SJSA1 (cell line): ENCODE data around the gene LRRC59. TPM values are rescaled to one million over a fixed set of nuclear protein-coding genes. Genes with fewer than 3 reads are reported as not detected.
"Not testable (repeated sequence)": the region's sequence is repeated elsewhere in the genome, so short reads cannot be mapped to it uniquely, and the experiment has no call there.

ENCODE experiments used
- DNase-seq, 2 experiments: peaks; one replicate each; pipeline ENCODE4 v3.0.0-alpha.2; 2015 to 2020; ENCODE audit warnings: low spot score in 2 of 2, low read depth in 1 of 2
- H3K27ac ChIP-seq: fragments of 250-450 bp; sonication (Bioruptor Pico); 2 replicates; pipeline ENCODE4 v1.5.1; 2020; ENCODE audit warnings: mild to moderate bottlenecking, moderate library complexity
- H3K27me3 ChIP-seq: fragments of 250-450 bp; sonication (Bioruptor Pico); replicated peaks from 2 replicates; pipeline ENCODE4 v1.5.1; 2020; ENCODE audit warnings: mild to moderate bottlenecking, moderate library complexity
- H3K36me3 ChIP-seq: fragments of 250-450 bp; sonication (Bioruptor Pico); 2 replicates; pipeline ENCODE4 v1.5.1; 2020; ENCODE audit warnings: mild to moderate bottlenecking
- H3K4me1 ChIP-seq: fragments of 250-450 bp; sonication (Bioruptor Pico); replicated peaks from 2 replicates; pipeline ENCODE4 v1.6.1; 2021; ENCODE audit warnings: mild to moderate bottlenecking
- H3K4me3 ChIP-seq: fragments of 250-450 bp; sonication (Bioruptor Pico); 2 replicates; pipeline ENCODE4 v1.5.1; 2020; ENCODE audit warnings: mild to moderate bottlenecking
- H3K9me3 ChIP-seq: fragments of 250-450 bp; sonication (Bioruptor Pico); replicated peaks from 2 replicates; pipeline ENCODE4 v1.5.1; 2020; ENCODE audit warnings: mild to moderate bottlenecking
- total RNA-seq: library from RNA; depleted of rRNA; stranded (reverse); fragments of >200 nt; shearing (Covaris generic); gene quantifications from 2 replicates; pipeline ENCODE4 v1.2.3, GENCODE V29; 2014

Gene LRRC59
- total RNA-seq, 1 experiment from 2014 or later: 329 TPM

GRCh38 chr17:50347894-50348291 lies 49.4 kb downstream of the LRRC59 start:
- Histone ChIP-seq H3K4me3 (no peak overlapping the region), H3K27ac (no peak overlapping the region), H3K27me3 (no peaks in the 10 kb centered on the region), H3K36me3 (peaks cover 11% of the 10 kb centered on the region), H3K4me1 (peaks cover 25% of the 10 kb centered on the region), H3K9me3 (no peaks in the 10 kb centered on the region)
- DNase-seq: no peak

- H3K27ac ChIP-seq: no peak overlapping the region
- no peaks in the 10 kb centered on the region for H3K9me3 ChIP-seq
- DNase-seq: no peak
- peaks cover 25% of the 10 kb centered on the region for H3K4me1 ChIP-seq
- H3K27me3 ChIP-seq: no peaks in the 10 kb centered on the region
- H3K36me3 ChIP-seq: peaks cover 6% of the 10 kb centered on the region
- H3K4me3 ChIP-seq: peak overlapping the region; percentile 91
These were observed 50.0 kb downstream of the LRRC59 start for GRCh38 chr17:50347117-50347893.

GRCh38 chr17:50346313-50347116 lies 50.8 kb downstream of the LRRC59 start:
- peak; percentile 54 to 64 for DNase-seq
- no peaks in the 10 kb centered on the region for H3K9me3 ChIP-seq
- peak overlapping the region; percentile 91 for H3K4me3 ChIP-seq
- H3K27ac ChIP-seq: 0 out of 2 replicates have a peak overlapping the region, but pooled peaks have one; percentile 22
- no peaks in the 10 kb centered on the region for H3K27me3 ChIP-seq
- H3K36me3 ChIP-seq: peaks cover 6% of the 10 kb centered on the region
- peaks cover 25% of the 10 kb centered on the region for H3K4me1 ChIP-seq

- Histone ChIP-seq H3K36me3 (peaks cover 6% of the 10 kb centered on the region), H3K9me3 (no peaks in the 10 kb centered on the region), H3K4me3 (peak within 1 kb of the TSS; percentile 91), H3K27ac (0 out of 2 replicates have a peak within 1 kb of the TSS, but pooled peaks have one; percentile 22), H3K4me1 (peaks cover 25% of the 10 kb centered on the region), H3K27me3 (peaks cover 3% of the 10 kb centered on the region; the same call in 1 of the 2 replicates)
- peak; percentile 81 to 90 for DNase-seq
These were observed 51.7 kb downstream of the LRRC59 start, which contains the start of gene XYLT2 for GRCh38 chr17:50345432-50346312. Gene XYLT2, plus strand, starts transcription at chr17:50346126. Its CDS starts 15 bp downstream, at chr17:50346141.

- Histone ChIP-seq H3K27me3 (peaks cover 5% of the 10 kb centered on the region; the same call in 1 of the 2 replicates), H3K4me1 (peaks cover 25% of the 10 kb centered on the region), H3K4me3 (no peak overlapping the region), H3K27ac (no peak overlapping the region), H3K9me3 (no peaks in the 10 kb centered on the region), H3K36me3 (peaks cover 6% of the 10 kb centered on the region)
- no peak for DNase-seq
These were observed 52.5 kb downstream of the LRRC59 start for GRCh38 chr17:50344731-50345365.

GRCh38 chr17:50339381-50339780 lies 57.9 kb downstream of the LRRC59 start:
- Histone ChIP-seq H3K9me3 (no peaks in the 10 kb centered on the region), H3K27me3 (peaks cover 7% of the 10 kb centered on the region; the same call in 1 of the 2 replicates), H3K36me3 (no peaks in the 10 kb centered on the region), H3K4me1 (no peaks in the 10 kb centered on the region), H3K4me3 (no peak overlapping the region), H3K27ac (no peak overlapping the region)
- no peak for DNase-seq

GRCh38 chr17:50338645-50339044 lies 58.7 kb downstream of the LRRC59 start:
- H3K27me3 ChIP-seq: peaks cover 7% of the 10 kb centered on the region; the same call in 1 of the 2 replicates
- no peak overlapping the region for H3K27ac ChIP-seq
- DNase-seq: no peak
- no peaks in the 10 kb centered on the region for H3K4me1 ChIP-seq
- no peak overlapping the region for H3K4me3 ChIP-seq
- no peaks in the 10 kb centered on the region for H3K36me3 ChIP-seq
- H3K9me3 ChIP-seq: no peaks in the 10 kb centered on the region

- Histone ChIP-seq H3K4me3 (no peak overlapping the region), H3K36me3 (no peaks in the 10 kb centered on the region), H3K9me3 (no peaks in the 10 kb centered on the region), H3K4me1 (no peaks in the 10 kb centered on the region), H3K27ac (no peak overlapping the region), H3K27me3 (peaks cover 7% of the 10 kb centered on the region; the same call in 1 of the 2 replicates)
- DNase-seq: no peak
These were observed 59.4 kb downstream of the LRRC59 start for GRCh38 chr17:50337956-50338355.

GRCh38 chr17:50333291-50334057 lies 63.8 kb downstream of the LRRC59 start:
- H3K27ac ChIP-seq, H3K36me3 ChIP-seq, H3K4me3 ChIP-seq, DNase-seq, H3K4me1 ChIP-seq, H3K27me3 ChIP-seq, H3K9me3 ChIP-seq: not testable (repeated sequence)

- no peak for DNase-seq
- no peaks in the 10 kb centered on the region for H3K36me3 ChIP-seq
- 0 out of 2 replicates have a peak, but pooled peaks cover 2% of the 10 kb centered on the region for H3K27me3 ChIP-seq
- no peak overlapping the region for H3K4me3 ChIP-seq
- H3K9me3 ChIP-seq: no peaks in the 10 kb centered on the region
- H3K4me1 ChIP-seq: no peaks in the 10 kb centered on the region
- H3K27ac ChIP-seq: no peak overlapping the region
These were observed 65.1 kb downstream of the LRRC59 start for GRCh38 chr17:50332196-50332595.
